GM12878 (cell line): ENCODE results near the gene PPFIA4. TPM values are rescaled to one million over a fixed set of nuclear protein-coding genes. Genes with fewer than 3 reads are reported as not detected.

ENCODE experiments used
- ATAC-seq: fragments of 200-7000 bp; cut with Tn5 transposase; 3 replicates; pipeline ENCODE4 v1.9.1; 2020; ENCODE audit warnings: mild to moderate bottlenecking, moderate library complexity
- BruUV-seq: library from RNA; stranded (reverse); fragments of 400-500 nt; replicated peaks from 2 replicates; lab custom pipeline; 2021; lab: Mats Ljungman, UMichigan
- CTCF ChIA-PET: fragments of 300-600 bp; sonication (Branson Sonifier 250); formaldehyde crosslinking; extraction: SDS; loops from one replicate; lab custom pipeline; 2021; ENCODE audit warnings: inconsistent platforms; lab: Yijun Ruan, JAX
- POLR2A ChIA-PET: fragments of 350-600 bp; formaldehyde crosslinking; extraction: SDS; loops from one replicate; lab custom pipeline; 2021; ENCODE audit warnings: inconsistent platforms; lab: Charles Lee
- RAD21 ChIA-PET: fragments of 300-600 bp; sonication (Branson Sonifier 250); formaldehyde crosslinking; loops from one replicate; lab custom pipeline; 2023; ENCODE audit warnings: antibody characterized with exemption; ENCODE audit not compliant: unreplicated experiment; lab: Charles Lee
- SMC1A ChIA-PET: fragments of 300-600 bp; sonication (Branson Sonifier 250); formaldehyde crosslinking; loops from one replicate; lab custom pipeline; 2023; ENCODE audit not compliant: unreplicated experiment, uncharacterized antibody; lab: Charles Lee
- DNase-seq: peaks from one replicate; pipeline ENCODE4 v3.0.0-alpha.2; 2011; ENCODE audit warnings: low read depth, low spot score
- FAIRE-seq: peaks from 3 replicates; lab custom pipeline; 2011; peaks lifted over from hg19 to GRCh38; lab: Jason Lieb, UNC
- H2AFZ ChIP-seq: 2 replicates; pipeline ENCODE4 v1.6.0; 2011; ENCODE audit warnings: low read depth, low read length, control low read depth; ENCODE audit not compliant: control insufficient read depth
- H3K27ac ChIP-seq: 2 replicates; pipeline ENCODE4 v1.5.1; 2011; ENCODE audit warnings: control low read depth; ENCODE audit not compliant: control insufficient read depth, insufficient read depth
- H3K27me3 ChIP-seq, 2 experiments: replicated peaks in 1 of 2; 2 replicates each; pipeline versions ENCODE4 v1.6.0 to v1.6.1; 2011; ENCODE audit warnings: low read length in 1 of 2; ENCODE audit not compliant: control insufficient read depth in 2 of 2, insufficient read depth in 2 of 2
- H3K36me3 ChIP-seq, 2 experiments: 2 replicates each; pipeline ENCODE4 v1.5.1; 2011; ENCODE audit warnings: low read length in 1 of 2; ENCODE audit not compliant: control insufficient read depth in 2 of 2, insufficient read depth in 2 of 2
- H3K4me1 ChIP-seq: 2 replicates; pipeline ENCODE4 v1.6.1; 2011; ENCODE audit warnings: mild to moderate bottlenecking, low read length, moderate library complexity, mixed read lengths; ENCODE audit not compliant: control insufficient read depth, insufficient read depth
- H3K4me2 ChIP-seq: 2 replicates; pipeline ENCODE4 v1.6.0; 2011; ENCODE audit warnings: control low read depth; ENCODE audit not compliant: control insufficient read depth, insufficient read depth
- H3K4me3 ChIP-seq: fragments of 200-600 bp; sonication (generic); 2 replicates; pipeline ENCODE4 v1.5.1; 2016
- H3K79me2 ChIP-seq: 2 replicates; pipeline ENCODE4 v1.6.0; 2011; ENCODE audit warnings: low read length; ENCODE audit not compliant: control insufficient read depth, insufficient read depth
- H3K9ac ChIP-seq: 2 replicates; pipeline ENCODE4 v1.8.0; 2011; ENCODE audit warnings: low read length, control low read depth, mixed read lengths; ENCODE audit not compliant: control insufficient read depth, insufficient read depth
- H3K9me3 ChIP-seq: replicated peaks from 3 replicates; pipeline ENCODE4 v1.5.1; 2011; ENCODE audit warnings: mild to moderate bottlenecking, low read length; ENCODE audit not compliant: control insufficient read depth, insufficient read depth
- H4K20me1 ChIP-seq: 2 replicates; pipeline ENCODE4 v1.6.0; 2011; ENCODE audit not compliant: control insufficient read depth, insufficient read depth
- BHLHE40 ChIP-seq, 2 experiments: fragments of 450-650 bp in 1 of 2; IDR thresholded peaks; 2 replicates each; pipeline ENCODE4 v1.6.1; 2011 to 2017; ENCODE audit warnings: low read depth in 2 of 2, borderline replicate concordance in 1 of 2, improper control_type of control experiment in 1 of 2, low read length in 1 of 2, mild to moderate bottlenecking in 1 of 2
- CHD1 ChIP-seq: IDR thresholded peaks from 2 replicates; pipeline ENCODE4 v1.6.1; 2012; ENCODE audit warnings: low read depth, low read length, improper control_type of control experiment
- E2F8 ChIP-seq: fragments of 450-650 bp; IDR thresholded peaks from 2 replicates; pipeline ENCODE4 v1.6.1; 2018; ENCODE audit warnings: mild to moderate bottlenecking, low read depth, moderate library complexity; ENCODE audit not compliant: partially characterized antibody
- JUND ChIP-seq: IDR thresholded peaks from 2 replicates; pipeline ENCODE4 v1.6.1; 2012; ENCODE audit warnings: low read depth, mild to moderate bottlenecking, low read length, improper control_type of control experiment, moderate library complexity
- NR2C1 ChIP-seq: fragments of 450-650 bp; IDR thresholded peaks from 2 replicates; pipeline ENCODE4 v1.6.1; 2017; ENCODE audit warnings: antibody characterized with exemption, mild to moderate bottlenecking, moderate library complexity
- POLR2AphosphoS5 ChIP-seq: IDR thresholded peaks from 2 replicates; pipeline ENCODE4 v1.6.1; 2011; ENCODE audit warnings: mild to moderate bottlenecking, low read length, inconsistent platforms
- RAD21 ChIP-seq: IDR thresholded peaks from 2 replicates; pipeline ENCODE4 v1.6.1; 2011; ENCODE audit warnings: mild to moderate bottlenecking, low read depth, low read length, moderate library complexity; ENCODE audit not compliant: insufficient read depth
- SP1 ChIP-seq: IDR thresholded peaks from one replicate; pipeline ENCODE4 v1.6.1; 2011; ENCODE audit warnings: low read depth, low read length
- SRF ChIP-seq, 2 experiments: IDR thresholded peaks; 2 replicates each; pipeline ENCODE4 v1.6.1; 2011; ENCODE audit warnings: low read depth in 2 of 2, low read length in 2 of 2, mild to moderate bottlenecking in 1 of 2, moderate library complexity in 1 of 2
- YBX1 ChIP-seq: fragments of 450-650 bp; IDR thresholded peaks from 2 replicates; pipeline ENCODE4 v1.6.1; 2016; ENCODE audit warnings: antibody characterized with exemption
- ZBTB33 ChIP-seq: fragments of 450-650 bp; IDR thresholded peaks from 2 replicates; pipeline ENCODE4 v1.6.1; 2017; ENCODE audit warnings: mild to moderate bottlenecking
- ZBTB40 ChIP-seq: fragments of 450-650 bp; IDR thresholded peaks from 2 replicates; pipeline ENCODE4 v1.6.1; 2016; ENCODE audit warnings: mild to moderate bottlenecking, moderate library complexity, borderline replicate concordance
- ZNF217 ChIP-seq: fragments of 450-650 bp; IDR thresholded peaks from 2 replicates; pipeline ENCODE4 v1.6.1; 2017; ENCODE audit warnings: antibody characterized with exemption, mild to moderate bottlenecking
- WGBS: methylation state at CpG from one replicate; pipeline ENCODE4 v1.1.6; 2016; ENCODE audit warnings: low lambda C conversion rate; ENCODE audit not compliant: insufficient replicate concordance, insufficient coverage; ENCODE audit errors: missing lambda C conversion rate; 5-methylcytosine and 5-hydroxymethylcytosine counted together
- in situ Hi-C: fragments of 300-500 bp; cut with MboI; formaldehyde crosslinking; loops from 9 replicates; pipeline ENCODE4 v1.14.3; 2018; ENCODE audit warnings: mixed read lengths
- intact Hi-C: fragments of 100-400 bp; cut with micrococcal nuclease; formaldehyde crosslinking; loops from one replicate; pipeline ENCODE4 v1.14.2; 2022; ENCODE audit not compliant: unreplicated experiment
- polyA plus RNA-seq, 11 experiments: library from polyadenylated mRNA; depleted of rRNA in 4 of 11; unstranded in 6 of 11; stranded (reverse) in 5 of 11; fragments of >200 nt; fragmentation: Nextera tagmentation in 4 of 11; fragmentation: Illumina TruSeq in 1 of 11; extraction: Ambion mirVana in 4 of 11; extraction: Trizol in 1 of 11; gene quantifications; 1 replicate in 1 of 11; 2 replicates in 10 of 11; pipeline versions ENCODE4 v1.2.1 to v1.2.3, GENCODE V29; 2011 to 2016; ENCODE audit warnings: inconsistent platforms in 2 of 11, missing spikeins in 2 of 11, low read depth in 1 of 11
- total RNA-seq, 4 experiments: library from RNA; depleted of rRNA in 3 of 4; stranded (reverse); fragments of >200 nt in 3 of 4; fragmentation: Illumina TruSeq in 1 of 4; extraction: Trizol in 1 of 4; gene quantifications; 2 replicates each; pipeline versions ENCODE4 v1.2.1 to v1.2.3, GENCODE V29; 2013 to 2021

Gene PPFIA4
- total and polyA plus RNA-seq, 10 of the 15 experiments (the other 5 are each of a cell fraction or from before 2014, with no cell fraction given): 0.02 to 19.7 (median 0.34) TPM; not detected in 1

- H3K4me1 ChIP-seq: no peaks in the 10 kb centered on the region
- H4K20me1 ChIP-seq: no peaks in the 10 kb centered on the region
- SMC1A ChIA-PET: no interaction called here
- WGBS: 20% methylated on average over 52 of the region's 56 CpGs
- RAD21 ChIA-PET: no interaction called here
- no peak overlapping the region for H3K9ac ChIP-seq
- DNase-seq (no peak), FAIRE-seq (no peak), ATAC-seq (no peak; the same call in 2 of the 3 replicates)
- H3K27ac ChIP-seq: no peak overlapping the region
- in situ Hi-C loops: no loop called here
- H3K9me3 ChIP-seq: no peaks in the 10 kb centered on the region
- POLR2A ChIA-PET: no interaction called here
- no peak overlapping the region for H3K4me3 ChIP-seq
- H2AFZ ChIP-seq: no peak overlapping the region
- no peaks in the 10 kb centered on the region for H3K36me3 ChIP-seq
- CTCF ChIA-PET: no interaction called here
- no peaks in the 10 kb centered on the region for H3K79me2 ChIP-seq
- intact Hi-C loops: no loop called here
- no peak overlapping the region for H3K4me2 ChIP-seq
- H3K27me3 ChIP-seq: peaks cover 3 to 13% of the 10 kb centered on the region in 2 experiments; a peak in 2 of 4 replicates
- BruUV-seq: no TSS peak
- no peak for TF ChIP-seq ZNF217
- no peak for TF ChIP-seq SP1
- TF ChIP-seq YBX1: no peak
- TF ChIP-seq BHLHE40 (IDR thresholded peaks at IDR 0.05; ENCODE audit: borderline replicate concordance in 1 of 2, low read depth in 2 of 2, low read length in 1 of 2): no peak
- no peak for TF ChIP-seq POLR2AphosphoS5
- no peak for TF ChIP-seq CHD1
- TF ChIP-seq SRF (IDR thresholded peaks at IDR 0.05; ENCODE audit: low read depth in 2 of 2, low read length in 2 of 2): no peak
- TF ChIP-seq ZBTB33: no peak
- no peak for TF ChIP-seq E2F8
- no peak for TF ChIP-seq ZBTB40
- TF ChIP-seq NR2C1: no peak
- TF ChIP-seq JUND: no peak
- TF ChIP-seq RAD21: no peak
These were observed 49.1 kb downstream of the PPFIA4 start for GRCh38 chr1:203075236-203076030.
